IMR-90 (cell line): ENCODE data around the gene CDK11B. TPM values are rescaled to one million over a fixed set of nuclear protein-coding genes. Genes with fewer than 3 reads are reported as not detected.

Source experiments
- ATAC-seq: fragments of 200-7000 bp; cut with Tn5 transposase; 2 replicates; pipeline ENCODE4 v1.9.1; 2020; ENCODE audit warnings: low read depth, mild to moderate bottlenecking, moderate library complexity
- BruUV-seq: library from RNA; stranded (reverse); fragments of 400-500 nt; replicated peaks from 2 replicates; lab custom pipeline; 2021; lab: Mats Ljungman, UMichigan
- CTCF ChIA-PET: fragments of 300-600 bp; formaldehyde crosslinking; extraction: SDS; loops from one replicate; lab custom pipeline; 2021; ENCODE audit warnings: antibody characterized with exemption; lab: Yijun Ruan, JAX
- POLR2A ChIA-PET: fragments of 300-600 bp; sonication (Branson Sonifier 250); formaldehyde crosslinking; loops from one replicate; lab custom pipeline; 2022; ENCODE audit warnings: antibody characterized with exemption; ENCODE audit not compliant: unreplicated experiment; lab: Charles Lee
- DNase-seq: peaks from one replicate; pipeline ENCODE4 v3.0.0; 2013
- H2AFZ ChIP-seq: replicated peaks from 2 replicates; pipeline ENCODE3; 2013; ENCODE audit warnings: low read length, mild to moderate bottlenecking; ENCODE audit not compliant: poor library complexity
- H2AK5ac ChIP-seq: 2 replicates; pipeline ENCODE4 v1.6.1; 2013; ENCODE audit warnings: low read depth, low read length, inconsistent platforms
- H2AK9ac ChIP-seq: replicated peaks from 2 replicates; pipeline ENCODE3; 2013; ENCODE audit warnings: mild to moderate bottlenecking, low read depth, low read length, moderate library complexity; ENCODE audit not compliant: poor library complexity
- H2BK120ac ChIP-seq: 2 replicates; pipeline ENCODE4 v1.6.1; 2013; ENCODE audit warnings: low read depth, low read length, inconsistent platforms
- H2BK15ac ChIP-seq: 3 replicates; pipeline ENCODE4 v1.6.1; 2013; ENCODE audit warnings: low read depth, low read length, inconsistent platforms
- H2BK20ac ChIP-seq: 2 replicates; pipeline ENCODE4 v1.6.1; 2013; ENCODE audit warnings: low read depth, mild to moderate bottlenecking, inconsistent platforms, low read length, moderate library complexity
- H2BK5ac ChIP-seq: 2 replicates; pipeline ENCODE4 v1.6.1; 2013; ENCODE audit warnings: mild to moderate bottlenecking, low read depth, low read length, inconsistent platforms; ENCODE audit not compliant: poor library complexity, severe bottlenecking
- H3K14ac ChIP-seq: replicated peaks from 2 replicates; pipeline ENCODE4 v1.6.1; 2013; ENCODE audit warnings: low read depth, low read length, inconsistent platforms
- H3K18ac ChIP-seq: 2 replicates; pipeline ENCODE4 v1.6.1; 2013; ENCODE audit warnings: low read depth, low read length, control low read depth
- H3K23ac ChIP-seq: 2 replicates; pipeline ENCODE4 v1.6.1; 2013; ENCODE audit warnings: low read depth, low read length, inconsistent platforms
- H3K27ac ChIP-seq: 2 replicates; pipeline ENCODE4 v1.5.1; 2013; ENCODE audit warnings: mild to moderate bottlenecking, control low read depth, low read length; ENCODE audit not compliant: insufficient read depth
- H3K27me3 ChIP-seq: 2 replicates; pipeline ENCODE4 v1.6.1; 2013; ENCODE audit warnings: low read length; ENCODE audit not compliant: control insufficient read depth, insufficient read depth
- H3K36me3 ChIP-seq: 2 replicates; pipeline ENCODE4 v1.6.1; 2013; ENCODE audit warnings: low read length, mixed read lengths; ENCODE audit not compliant: control insufficient read depth, insufficient read depth
- H3K4ac ChIP-seq: 2 replicates; pipeline ENCODE4 v1.6.1; 2013; ENCODE audit warnings: low read depth, low read length, inconsistent platforms
- H3K4me1 ChIP-seq: 2 replicates; pipeline ENCODE4 v1.6.1; 2013; ENCODE audit warnings: low read length, mixed read lengths; ENCODE audit not compliant: control insufficient read depth, insufficient read depth
- H3K4me2 ChIP-seq: 2 replicates; pipeline ENCODE4 v1.6.1; 2013; ENCODE audit warnings: low read depth, mild to moderate bottlenecking, control low read depth, low read length, moderate library complexity
- H3K4me3 ChIP-seq: 2 replicates; pipeline ENCODE4 v1.5.1; 2013; ENCODE audit warnings: low read depth, mild to moderate bottlenecking, control low read depth, low read length, moderate library complexity; ENCODE audit not compliant: insufficient read depth
- H3K56ac ChIP-seq: 2 replicates; pipeline ENCODE4 v1.6.1; 2013; ENCODE audit warnings: low read length, inconsistent platforms; ENCODE audit not compliant: insufficient read depth; ENCODE audit errors: extremely low read depth
- H3K79me1 ChIP-seq, 2 experiments: 2 replicates each; pipeline ENCODE4 v1.6.1; 2013; ENCODE audit warnings: low read length in 2 of 2, inconsistent platforms in 1 of 2, low read depth in 1 of 2
- H3K9ac ChIP-seq: 2 replicates; pipeline ENCODE4 v1.6.1; 2013; ENCODE audit warnings: low read depth, low read length, control low read depth
- H3K9me1 ChIP-seq: 2 replicates; pipeline ENCODE4 v1.6.1; 2013; ENCODE audit warnings: low read length, inconsistent platforms; ENCODE audit not compliant: insufficient read depth
- H3K9me3 ChIP-seq: 2 replicates; pipeline ENCODE4 v1.6.1; 2013; ENCODE audit warnings: low read length; ENCODE audit not compliant: control insufficient read depth, insufficient read depth
- H4K20me1 ChIP-seq: 2 replicates; pipeline ENCODE4 v1.6.1; 2013; ENCODE audit warnings: low read length, inconsistent platforms; ENCODE audit not compliant: insufficient read depth
- H4K5ac ChIP-seq: 2 replicates; pipeline ENCODE4 v1.6.1; 2013; ENCODE audit warnings: mild to moderate bottlenecking, low read depth, low read length, control low read depth
- H4K8ac ChIP-seq, 2 experiments: 2 replicates each; pipeline ENCODE4 v1.6.1; 2013; ENCODE audit warnings: low read depth in 2 of 2, low read length in 2 of 2, control low read depth in 1 of 2, inconsistent platforms in 1 of 2
- H4K91ac ChIP-seq: 2 replicates; pipeline ENCODE4 v1.6.1; 2013; ENCODE audit warnings: low read depth, low read length, inconsistent platforms; ENCODE audit not compliant: insufficient read depth
- BHLHE40 ChIP-seq: fragments of 150-350 bp; IDR thresholded peaks from 2 replicates; pipeline ENCODE4 v1.6.1; 2016; ENCODE audit warnings: mild to moderate bottlenecking, low read depth, low read length
- CHD1 ChIP-seq: IDR thresholded peaks from 2 replicates; pipeline ENCODE4 v1.6.1; 2012; ENCODE audit warnings: low read depth, low read length, improper control_type of control experiment
- MAFK ChIP-seq: IDR thresholded peaks from 2 replicates; pipeline ENCODE4 v1.6.1; 2012; ENCODE audit warnings: low read depth, low read length, improper control_type of control experiment
- MAZ ChIP-seq: IDR thresholded peaks from 2 replicates; pipeline ENCODE4 v1.6.1; 2012; ENCODE audit warnings: low read depth, mild to moderate bottlenecking, low read length, improper control_type of control experiment, moderate library complexity, borderline replicate concordance
- RAD21 ChIP-seq: IDR thresholded peaks from 2 replicates; pipeline ENCODE4 v1.6.1; 2012; ENCODE audit warnings: low read length, improper control_type of control experiment
- WGBS, 2 experiments: methylation state at CpG; one replicate each; pipeline versions ENCODE4 v1.1.5 to v1.1.7; 2013; ENCODE audit warnings: missing lambda C conversion rate in 2 of 2; ENCODE audit not compliant: insufficient read length in 1 of 2; ENCODE audit errors: extremely low coverage in 2 of 2; 5-methylcytosine and 5-hydroxymethylcytosine counted together
- dilution Hi-C: fragments of 300-500 bp; cut with HindIII; formaldehyde crosslinking; loops from one replicate; pipeline ENCODE4 v1.14.3; 2018; ENCODE audit warnings: low sequenced_read_pairs; ENCODE audit not compliant: unreplicated experiment
- in situ Hi-C: fragments of 300-500 bp; cut with MboI; formaldehyde crosslinking; loops from 3 replicates; pipeline ENCODE4 v1.14.3; 2019; ENCODE audit warnings: low sequenced_read_pairs, inconsistent platforms, mixed read lengths
- intact Hi-C: fragments of 100-400 bp; cut with micrococcal nuclease; formaldehyde crosslinking; loops from 2 replicates; pipeline ENCODE4 v1.10.0; 2022
- polyA plus RNA-seq, 3 experiments: library from polyadenylated mRNA; depleted of rRNA; stranded (reverse); fragments of >200 nt; gene quantifications; 2 replicates each; pipeline ENCODE4 v1.2.3, GENCODE V29; 2012; ENCODE audit warnings: low replicate concordance in 1 of 3
- total RNA-seq: library from RNA; depleted of rRNA; stranded (reverse); fragments of >200 nt; gene quantifications from 2 replicates; pipeline ENCODE4 v1.2.3, GENCODE V29; 2012
- TF ChIP-seq, protein P1 (sequence below): conservative IDR thresholded peaks from 2 replicates; pipeline ENCODE4 v1.5.1; 2012; ENCODE audit warnings: mild to moderate bottlenecking, low read depth, low read length, improper control_type of control experiment

Gene CDK11B
- total and polyA plus RNA-seq, 2 of the 4 experiments (the other 2 are of a cell fraction), result 8.2 to 19.1 TPM

DNA sequence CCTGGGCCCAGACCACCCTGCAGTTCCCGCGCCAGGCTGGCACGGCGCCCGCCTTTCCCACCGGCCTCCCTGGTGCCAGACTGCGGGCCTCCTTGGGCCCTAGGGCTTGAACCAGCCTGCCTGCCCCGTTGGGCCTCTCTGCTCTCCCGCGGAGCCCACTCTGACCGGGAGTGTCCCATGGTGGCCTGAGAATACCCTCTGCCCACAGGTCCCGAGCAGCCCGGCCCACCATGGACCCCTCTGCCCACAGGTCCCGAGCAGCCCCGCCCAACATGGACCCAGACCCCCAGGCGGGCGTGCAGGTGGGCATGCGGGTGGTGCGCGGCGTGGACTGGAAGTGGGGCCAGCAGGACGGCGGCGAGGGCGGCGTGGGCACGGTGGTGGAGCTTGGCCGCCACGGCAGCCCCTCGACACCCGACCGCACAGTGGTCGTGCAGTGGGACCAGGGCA, 35.6 kb downstream of the CDK11B start:
- dilution Hi-C loops (no loop called here), in situ Hi-C loops (no loop called here), intact Hi-C loops (no loop called here)
- no TSS peak for BruUV-seq
- ChIA-PET CTCF (no interaction called here), POLR2A (no interaction called here)
- no peak for ATAC-seq
- Histone ChIP-seq H3K4me1 (peaks cover 3% of the 10 kb centered on the region; the same call in 1 of the 2 replicates), H2BK20ac (no peak overlapping the region), H2BK5ac (no peak overlapping the region), H3K23ac (no peak overlapping the region), H2AFZ (no peak overlapping the region), H3K36me3 (peaks cover 30% of the 10 kb centered on the region), H2BK15ac (no peak overlapping the region), H4K5ac (no peak overlapping the region), H3K4ac (no peak overlapping the region), H2BK120ac (no peak overlapping the region), H3K79me1 (peaks cover 0 to 29% of the 10 kb centered on the region in 2 experiments; a peak in 2 of 4 replicates), H3K4me2 (no peak overlapping the region), H3K9me1 (no peaks in the 10 kb centered on the region), H4K91ac (no peak overlapping the region), H2AK9ac (no peak overlapping the region), H4K8ac (no peak overlapping the region), H3K9me3 (no peaks in the 10 kb centered on the region), H3K9ac (no peak overlapping the region), H3K14ac (no peak overlapping the region), H3K27me3 (no peaks in the 10 kb centered on the region), H3K56ac (no peak overlapping the region), H4K20me1 (peaks cover 30% of the 10 kb centered on the region), H3K18ac (no peak overlapping the region), H3K27ac (no peak overlapping the region), H3K4me3 (no peak overlapping the region), H2AK5ac (no peak overlapping the region)
- no peak for DNase-seq
- WGBS, 2 experiments, result 96% methylated on average over 19 of the region's 33 CpGs; no CpG with 5 or more reads in 1 of the 2 experiments
- no peak for TF ChIP-seq CHD1
- TF ChIP-seq, protein P1, sequence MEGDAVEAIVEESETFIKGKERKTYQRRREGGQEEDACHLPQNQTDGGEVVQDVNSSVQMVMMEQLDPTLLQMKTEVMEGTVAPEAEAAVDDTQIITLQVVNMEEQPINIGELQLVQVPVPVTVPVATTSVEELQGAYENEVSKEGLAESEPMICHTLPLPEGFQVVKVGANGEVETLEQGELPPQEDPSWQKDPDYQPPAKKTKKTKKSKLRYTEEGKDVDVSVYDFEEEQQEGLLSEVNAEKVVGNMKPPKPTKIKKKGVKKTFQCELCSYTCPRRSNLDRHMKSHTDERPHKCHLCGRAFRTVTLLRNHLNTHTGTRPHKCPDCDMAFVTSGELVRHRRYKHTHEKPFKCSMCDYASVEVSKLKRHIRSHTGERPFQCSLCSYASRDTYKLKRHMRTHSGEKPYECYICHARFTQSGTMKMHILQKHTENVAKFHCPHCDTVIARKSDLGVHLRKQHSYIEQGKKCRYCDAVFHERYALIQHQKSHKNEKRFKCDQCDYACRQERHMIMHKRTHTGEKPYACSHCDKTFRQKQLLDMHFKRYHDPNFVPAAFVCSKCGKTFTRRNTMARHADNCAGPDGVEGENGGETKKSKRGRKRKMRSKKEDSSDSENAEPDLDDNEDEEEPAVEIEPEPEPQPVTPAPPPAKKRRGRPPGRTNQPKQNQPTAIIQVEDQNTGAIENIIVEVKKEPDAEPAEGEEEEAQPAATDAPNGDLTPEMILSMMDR, result no peak
- TF ChIP-seq BHLHE40, result no peak
- no peak for TF ChIP-seq MAFK
- no peak for TF ChIP-seq RAD21
- no peak for TF ChIP-seq MAZ
